Melanocyte of skin (primary cell): ENCODE measurements around the gene TAAR9. TPM values are rescaled to one million over a fixed set of nuclear protein-coding genes. Genes with fewer than 3 reads are reported as not detected.

ENCODE experiments used
- small RNA-seq, 2 donors: library from RNA; depleted of rRNA; stranded (forward); fragments of <200 nt; gene quantifications; one replicate each; pipeline ENCODE3, GENCODE V24; 2012
- total RNA-seq, 2 donors: library from RNA; depleted of rRNA; stranded (reverse); fragments of >200 nt; gene quantifications; 2 replicates each; pipeline ENCODE4 v1.2.3, GENCODE V29; 2012

TAAR9 gene, protein sequence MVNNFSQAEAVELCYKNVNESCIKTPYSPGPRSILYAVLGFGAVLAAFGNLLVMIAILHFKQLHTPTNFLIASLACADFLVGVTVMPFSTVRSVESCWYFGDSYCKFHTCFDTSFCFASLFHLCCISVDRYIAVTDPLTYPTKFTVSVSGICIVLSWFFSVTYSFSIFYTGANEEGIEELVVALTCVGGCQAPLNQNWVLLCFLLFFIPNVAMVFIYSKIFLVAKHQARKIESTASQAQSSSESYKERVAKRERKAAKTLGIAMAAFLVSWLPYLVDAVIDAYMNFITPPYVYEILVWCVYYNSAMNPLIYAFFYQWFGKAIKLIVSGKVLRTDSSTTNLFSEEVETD
- total RNA-seq: not detected

DNA sequence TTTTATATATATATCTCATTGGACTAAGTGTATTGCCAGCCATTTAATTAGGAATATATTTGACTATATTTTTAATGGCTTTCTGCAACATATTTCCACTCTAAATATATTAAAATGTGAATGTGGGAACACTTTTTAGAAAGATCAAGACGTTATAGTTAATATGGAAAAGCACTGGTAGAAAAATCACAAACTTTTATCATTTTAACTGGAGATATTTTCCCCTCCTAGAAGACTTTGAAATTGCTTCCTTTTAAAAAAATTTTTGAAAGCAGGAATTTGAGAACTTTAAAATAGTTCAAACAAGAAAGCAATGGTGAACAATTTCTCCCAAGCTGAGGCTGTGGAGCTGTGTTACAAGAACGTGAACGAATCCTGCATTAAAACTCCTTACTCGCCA is at the start of gene TAAR9:
Gene TAAR9 (plus strand): TSS at position 301 of the 400 bp plus-strand sequence. CDS start 13 bp downstream, at position 314.

DNA sequence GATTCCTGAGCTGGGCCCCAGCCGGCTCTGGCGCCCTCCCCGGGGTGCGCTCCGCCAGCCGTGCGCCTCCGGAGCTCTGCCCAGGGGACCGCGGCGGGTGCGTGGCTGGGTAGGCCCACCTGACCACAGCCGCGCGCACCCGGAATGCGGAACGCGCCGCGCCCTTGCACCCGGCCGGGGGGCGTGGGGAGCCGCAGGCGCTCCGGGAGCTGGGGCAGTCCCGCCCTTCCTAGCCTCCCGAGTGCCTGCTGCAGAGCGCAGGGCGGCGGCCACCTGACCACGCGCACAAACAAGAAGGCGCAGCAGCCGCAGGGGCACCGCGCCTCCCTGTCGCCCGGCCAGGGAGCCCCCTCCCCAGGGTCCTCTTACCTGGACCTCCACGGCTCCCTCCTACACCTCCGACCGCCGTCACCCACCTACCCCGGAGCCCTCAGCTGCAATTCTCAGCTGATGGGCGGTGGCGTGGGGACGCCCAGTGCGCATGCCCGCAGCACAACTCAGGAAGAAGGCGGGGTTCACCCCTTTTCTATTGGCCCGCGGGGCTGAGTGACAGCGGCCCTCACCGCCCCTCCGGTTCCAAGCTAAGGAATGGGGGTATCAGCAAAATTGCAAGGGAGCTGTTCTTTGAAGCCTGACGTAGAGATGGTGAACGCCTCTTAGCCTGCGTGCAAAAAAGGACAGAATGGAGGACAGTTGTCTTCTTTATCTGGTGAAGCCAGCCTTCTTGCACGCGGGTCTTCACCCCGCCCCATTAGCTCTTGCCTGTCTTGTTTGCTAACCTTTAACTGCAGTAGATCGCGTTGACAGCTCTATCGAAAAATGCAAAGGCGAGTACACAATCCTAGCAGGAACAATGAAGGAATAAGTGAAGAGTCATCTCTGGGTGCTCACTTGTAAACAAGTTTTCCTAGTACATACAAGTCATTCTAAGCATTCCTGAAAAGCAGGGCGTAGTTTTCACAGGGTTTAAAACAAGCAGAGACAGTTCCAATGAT is 25.1 kb upstream of the TAAR9 start, which contains the start of gene STX7:
Gene STX7 (minus strand): TSS at position 479 of the 995 bp plus-strand sequence. CDS start 9,586 bp downstream, outside the sequence.

DNA sequence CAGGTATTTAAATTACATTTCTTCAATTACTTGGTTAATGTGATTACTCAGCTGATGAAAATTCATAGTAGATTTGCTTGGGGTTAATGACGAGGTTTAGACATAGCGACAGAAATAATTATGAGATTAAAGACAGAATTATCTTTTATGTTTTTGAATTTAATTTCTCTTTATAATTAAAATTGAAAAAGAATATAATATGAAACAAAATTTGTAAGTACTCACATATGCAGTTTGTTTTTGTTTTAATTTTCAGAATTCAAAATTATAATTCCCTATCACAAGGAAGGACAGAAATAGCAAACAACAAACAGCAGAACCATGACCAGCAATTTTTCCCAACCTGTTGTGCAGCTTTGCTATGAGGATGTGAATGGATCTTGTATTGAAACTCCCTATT is 14.3 kb downstream of the TAAR9 start, which contains the start of gene TAAR8:
Gene TAAR8 (plus strand): TSS at position 301 of the 400 bp plus-strand sequence. CDS start 21 bp downstream, at position 322.

DNA sequence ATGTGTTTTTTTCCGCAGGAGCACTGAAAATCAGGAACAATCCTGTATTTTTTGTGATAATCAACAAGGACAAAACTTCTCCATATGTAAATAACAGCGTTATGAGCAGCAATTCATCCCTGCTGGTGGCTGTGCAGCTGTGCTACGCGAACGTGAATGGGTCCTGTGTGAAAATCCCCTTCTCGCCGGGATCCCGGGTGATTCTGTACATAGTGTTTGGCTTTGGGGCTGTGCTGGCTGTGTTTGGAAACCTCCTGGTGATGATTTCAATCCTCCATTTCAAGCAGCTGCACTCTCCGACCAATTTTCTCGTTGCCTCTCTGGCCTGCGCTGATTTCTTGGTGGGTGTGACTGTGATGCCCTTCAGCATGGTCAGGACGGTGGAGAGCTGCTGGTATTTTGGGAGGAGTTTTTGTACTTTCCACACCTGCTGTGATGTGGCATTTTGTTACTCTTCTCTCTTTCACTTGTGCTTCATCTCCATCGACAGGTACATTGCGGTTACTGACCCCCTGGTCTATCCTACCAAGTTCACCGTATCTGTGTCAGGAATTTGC is 32.2 kb downstream of the TAAR9 start, which contains the start of gene TAAR6:
Gene TAAR6 (plus strand): TSS at position 102 of the 557 bp plus-strand sequence. CDS start 0 bp downstream, at position 102.

Small RNA genes lying within 50 kb of the gene (small RNA-seq; reads per million reads assigned to genes)
- gene TAAR7P: 0 reads per million in 2 donors

Other genes starting within 250 kb of the TAAR9 start
- 10 to 100 TPM; 37.9 to 39.3 TPM for gene MOXD1, start 136.8 kb upstream of the TAAR9 start, total RNA-seq
- 10 to 100 TPM; 67.3 to 92.9 TPM for gene STX7, start 25.2 kb upstream of the TAAR9 start, total RNA-seq
- gene TAAR8, start 14.4 kb downstream of the TAAR9 start, total RNA-seq: not detected
- gene TAAR6, start 32.0 kb downstream of the TAAR9 start, total RNA-seq: not detected
- gene TAAR5, start 51.5 kb downstream of the TAAR9 start, total RNA-seq: not detected
- gene TAAR2, start 86.0 kb downstream of the TAAR9 start, total RNA-seq: not detected
- gene TAAR1, start 120.9 kb downstream of the TAAR9 start, total RNA-seq: not detected
- gene VNN1, start 175.8 kb downstream of the TAAR9 start, total RNA-seq: not detected
- not detected for gene VNN2, start 219.6 kb downstream of the TAAR9 start, total RNA-seq